Stimulated activated CD4-positive, alpha-beta T cell treated with anti-CD3 and anti-CD28 coated beads, Interleukin-15, amount 100 ng/mL, for 24 hours (primary cell): ENCODE results near the gene SLC6A16.

Experiments
- DNase-seq: peaks from one replicate; pipeline ENCODE4 v3.0.0-alpha.2; 2020

SLC6A16 gene

GRCh38 chr19:49264258-49264657, 60.7 kb downstream of the SLC6A16 start:
- DNase-seq, result no peak

- no peak for DNase-seq
Observed at GRCh38 chr19:49261602-49262001, 63.4 kb downstream of the SLC6A16 start.

- DNase-seq, result no peak
Observed at GRCh38 chr19:49256691-49257090, 68.3 kb downstream of the SLC6A16 start.

GRCh38 chr19:49255674-49256073, 69.3 kb downstream of the SLC6A16 start:
- no peak for DNase-seq

- no peak for DNase-seq
Observed at GRCh38 chr19:49249933-49250332, 75.1 kb downstream of the SLC6A16 start.

GRCh38 chr19:49247676-49248075, 77.3 kb downstream of the SLC6A16 start:
- no peak for DNase-seq

GRCh38 chr19:49244256-49244655, 80.7 kb downstream of the SLC6A16 start:
- DNase-seq, result no peak

- no peak for DNase-seq
Observed at GRCh38 chr19:49243726-49244125, 81.3 kb downstream of the SLC6A16 start.

GRCh38 chr19:49243129-49243528, 81.9 kb downstream of the SLC6A16 start:
- no peak for DNase-seq

GRCh38 chr19:49241769-49242168, 83.2 kb downstream of the SLC6A16 start:
- no peak for DNase-seq
